Liver (tissue), 9 donors: Measurements from ENCODE around the gene PFN4. TPM values are rescaled to one million over a fixed set of nuclear protein-coding genes. Genes with fewer than 3 reads are reported as not detected.

Experiments used
- DNase-seq: peaks from one replicate; pipeline ENCODE4 v3.0.0-alpha.2; 2017; ENCODE audit warnings: low spot score
- H3K27ac ChIP-seq, 2 donors: one replicate each; pipeline ENCODE4 v1.7.0; 2013; ENCODE audit warnings: inconsistent platforms in 2 of 2, low read length in 2 of 2, control low read depth in 1 of 2, low read depth in 1 of 2, mild to moderate bottlenecking in 1 of 2
- H3K27me3 ChIP-seq, 4 donors: one replicate each; pipeline versions ENCODE4 v1.6.1 to v1.7.0; 2013; ENCODE audit warnings: low read length in 3 of 4, inconsistent platforms in 1 of 4, mild to moderate bottlenecking in 1 of 4, moderate library complexity in 1 of 4; ENCODE audit not compliant: control insufficient read depth in 4 of 4, insufficient read depth in 4 of 4
- H3K36me3 ChIP-seq, 4 donors: one replicate each; pipeline versions ENCODE4 v1.6.1 to v1.7.0; 2013; ENCODE audit warnings: low read length in 3 of 4, mild to moderate bottlenecking in 3 of 4, low read depth in 1 of 4, moderate library complexity in 1 of 4; ENCODE audit not compliant: control insufficient read depth in 4 of 4, insufficient read depth in 3 of 4
- H3K4me1 ChIP-seq, 4 donors: one replicate each; pipeline versions ENCODE4 v1.6.1 to v1.7.0; 2013; ENCODE audit warnings: low read length in 3 of 4, mild to moderate bottlenecking in 3 of 4, moderate library complexity in 1 of 4; ENCODE audit not compliant: control insufficient read depth in 4 of 4, insufficient read depth in 4 of 4
- H3K4me3 ChIP-seq, 3 donors: one replicate each; pipeline versions ENCODE4 v1.6.1 to v1.7.0; 2013; ENCODE audit warnings: low read length in 3 of 3, control low read depth in 1 of 3, low read depth in 1 of 3, mild to moderate bottlenecking in 1 of 3
- H3K9ac ChIP-seq, 2 donors: one replicate each; pipeline ENCODE4 v1.7.0; 2013; ENCODE audit warnings: low read length in 2 of 2, mild to moderate bottlenecking in 2 of 2, moderate library complexity in 2 of 2, control low read depth in 1 of 2, low read depth in 1 of 2
- H3K9me3 ChIP-seq, 4 donors: one replicate each; pipeline versions ENCODE4 v1.6.1 to v1.7.0; 2013; ENCODE audit warnings: low read length in 3 of 4; ENCODE audit not compliant: control insufficient read depth in 4 of 4
- EGR1 ChIP-seq, 2 donors: IDR thresholded peaks; 2 replicates each; pipeline ENCODE4 v1.6.1; 2016 to 2018; ENCODE audit warnings: antibody characterized with exemption in 2 of 2, low read depth in 2 of 2
- FOXA1 ChIP-seq: IDR thresholded peaks from 2 replicates; pipeline ENCODE4 v1.6.1; 2016; ENCODE audit warnings: antibody characterized with exemption
- FOXA2 ChIP-seq: IDR thresholded peaks from 2 replicates; pipeline ENCODE4 v1.6.1; 2016; ENCODE audit warnings: antibody characterized with exemption
- GABPA ChIP-seq, 2 donors: IDR thresholded peaks in 1 of 2; conservative IDR thresholded peaks in 1 of 2; 2 replicates each; pipeline ENCODE4 v1.6.1; 2016; ENCODE audit warnings: antibody characterized with exemption in 2 of 2, mild to moderate bottlenecking in 1 of 2, moderate library complexity in 1 of 2
- HNF4A ChIP-seq, 2 donors: conservative IDR thresholded peaks; 2 replicates each; pipeline ENCODE4 v1.6.1; 2016; ENCODE audit warnings: antibody characterized with exemption in 2 of 2, mild to moderate bottlenecking in 2 of 2
- HNF4G ChIP-seq: IDR thresholded peaks from 2 replicates; pipeline ENCODE4 v1.6.1; 2016; ENCODE audit warnings: antibody characterized with exemption
- JUND ChIP-seq, 2 donors: IDR thresholded peaks; 2 replicates each; pipeline ENCODE4 v1.6.1; 2016; ENCODE audit warnings: antibody characterized with exemption in 2 of 2
- NR2F2 ChIP-seq: IDR thresholded peaks from 2 replicates; pipeline ENCODE4 v1.6.1; 2016; ENCODE audit warnings: antibody characterized with exemption
- RAD21 ChIP-seq, 2 donors: IDR thresholded peaks; 2 replicates each; pipeline ENCODE4 v1.6.1; 2016; ENCODE audit warnings: antibody characterized with exemption in 2 of 2, mild to moderate bottlenecking in 2 of 2
- RXRA ChIP-seq, 2 donors: IDR thresholded peaks; 2 replicates each; pipeline ENCODE4 v1.6.1; 2017 to 2018; ENCODE audit warnings: antibody characterized with exemption in 2 of 2, mild to moderate bottlenecking in 1 of 2
- SP1 ChIP-seq: IDR thresholded peaks from 2 replicates; pipeline ENCODE4 v1.6.1; 2018; ENCODE audit warnings: antibody characterized with exemption, mild to moderate bottlenecking
- TAF1 ChIP-seq: conservative IDR thresholded peaks from 2 replicates; pipeline ENCODE4 v1.6.1; 2016; ENCODE audit warnings: antibody characterized with exemption, mild to moderate bottlenecking
- YY1 ChIP-seq: IDR thresholded peaks from 2 replicates; pipeline ENCODE4 v1.6.1; 2016; ENCODE audit warnings: antibody characterized with exemption, mild to moderate bottlenecking
- WGBS: extraction: QIAGEN DNeasy Blood & Tissue Kit; methylation state at CpG from one replicate; pipeline ENCODE4 v1.1.7; 2013; 5-methylcytosine and 5-hydroxymethylcytosine counted together
- polyA plus RNA-seq, 2 donors: library from polyadenylated mRNA; stranded (reverse) in 1 of 2; unstranded in 1 of 2; fragments of 200-250 nt in 1 of 2; fragments of >200 nt in 1 of 2; fragmentation: Nextera tagmentation in 1 of 2; extraction: Ambion mirVana in 1 of 2; gene quantifications; one replicate each; pipeline versions ENCODE4 v1.2.1 to v1.2.3, GENCODE V29; 2013 to 2015
- total RNA-seq, 2 donors: library from RNA; depleted of rRNA; stranded (reverse); fragments of >200 nt; gene quantifications; one replicate each; pipeline ENCODE4 v1.2.3, GENCODE V29; 2014
- TF ChIP-seq, protein P1 (sequence below): IDR thresholded peaks from 2 replicates; pipeline ENCODE4 v1.6.1; 2016; ENCODE audit warnings: antibody characterized with exemption
- TF ChIP-seq, protein P2 (sequence below): IDR thresholded peaks from 2 replicates; pipeline ENCODE4 v1.6.1; 2016; ENCODE audit warnings: antibody characterized with exemption
- TF ChIP-seq, protein P3 (sequence below): IDR thresholded peaks from 2 replicates; pipeline ENCODE4 v1.6.1; 2016; ENCODE audit warnings: antibody characterized with exemption
- TF ChIP-seq, protein P4 (sequence below): IDR thresholded peaks from 2 replicates; pipeline ENCODE4 v1.6.1; 2016; ENCODE audit warnings: antibody characterized with exemption, mild to moderate bottlenecking
- TF ChIP-seq, protein P5 (sequence below): fragments of 150-350 bp; IDR thresholded peaks from 2 replicates; pipeline ENCODE4 v1.5.1; 2017; ENCODE audit warnings: improper control_type of control experiment, low read depth, low read length; ENCODE audit not compliant: missing input control
- donor health status: healthy.
- donor health status: healthy.
- donor health status: healthy.
- donor health status: healthy.
- donor health status: healthy.

Gene PFN4
- total and polyA plus RNA-seq, 4 donors, result 0.12 to 0.51 (median 0.40) TPM; not detected in 1

DNA sequence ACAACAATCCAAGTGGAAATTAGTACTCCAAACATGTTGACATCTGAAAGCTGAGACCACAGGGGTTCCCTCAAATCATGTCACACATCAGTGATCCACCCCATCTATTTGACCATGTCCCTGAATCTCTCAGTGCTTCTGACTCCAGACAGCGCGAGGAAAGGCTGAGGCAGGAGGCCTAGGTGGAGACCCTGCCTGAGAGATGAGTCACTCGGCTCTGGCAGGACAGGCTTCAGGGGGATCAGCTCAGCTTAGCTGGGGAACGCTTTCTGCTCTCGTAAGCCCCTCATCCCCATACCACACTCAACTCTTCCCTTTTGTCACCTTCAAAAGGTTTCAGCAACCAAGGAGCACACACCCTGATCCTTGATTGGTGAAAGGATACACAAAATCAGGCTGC lies 45.9 kb upstream of the PFN4 start:
- Histone ChIP-seq H3K9me3 (no peaks in the 10 kb centered on the region), H3K27ac (no peak overlapping the region), H3K4me1 (no peaks in the 10 kb centered on the region), H3K36me3 (no peaks in the 10 kb centered on the region), H3K27me3 (no peaks in the 10 kb centered on the region), H3K4me3 (no peak overlapping the region), H3K9ac (no peak overlapping the region)
- 95% methylated on average over 5 of the region's 5 CpGs for WGBS
- DNase-seq, result no peak
- no peak for TF ChIP-seq GABPA (IDR thresholded peaks at IDR 0.05 in 1 of 2, conservative IDR thresholded peaks at IDR 0.05 in 1 of 2)
- TF ChIP-seq, protein P1, sequence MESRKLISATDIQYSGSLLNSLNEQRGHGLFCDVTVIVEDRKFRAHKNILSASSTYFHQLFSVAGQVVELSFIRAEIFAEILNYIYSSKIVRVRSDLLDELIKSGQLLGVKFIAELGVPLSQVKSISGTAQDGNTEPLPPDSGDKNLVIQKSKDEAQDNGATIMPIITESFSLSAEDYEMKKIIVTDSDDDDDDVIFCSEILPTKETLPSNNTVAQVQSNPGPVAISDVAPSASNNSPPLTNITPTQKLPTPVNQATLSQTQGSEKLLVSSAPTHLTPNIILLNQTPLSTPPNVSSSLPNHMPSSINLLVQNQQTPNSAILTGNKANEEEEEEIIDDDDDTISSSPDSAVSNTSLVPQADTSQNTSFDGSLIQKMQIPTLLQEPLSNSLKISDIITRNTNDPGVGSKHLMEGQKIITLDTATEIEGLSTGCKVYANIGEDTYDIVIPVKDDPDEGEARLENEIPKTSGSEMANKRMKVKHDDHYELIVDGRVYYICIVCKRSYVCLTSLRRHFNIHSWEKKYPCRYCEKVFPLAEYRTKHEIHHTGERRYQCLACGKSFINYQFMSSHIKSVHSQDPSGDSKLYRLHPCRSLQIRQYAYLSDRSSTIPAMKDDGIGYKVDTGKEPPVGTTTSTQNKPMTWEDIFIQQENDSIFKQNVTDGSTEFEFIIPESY, result no peak
- no peak for TF ChIP-seq JUND (IDR thresholded peaks at IDR 0.05)
- TF ChIP-seq FOXA2, result no peak
- no peak for TF ChIP-seq YY1
- TF ChIP-seq FOXA1, result no peak
- no peak for TF ChIP-seq RXRA (IDR thresholded peaks at IDR 0.05)
- TF ChIP-seq, protein P2, sequence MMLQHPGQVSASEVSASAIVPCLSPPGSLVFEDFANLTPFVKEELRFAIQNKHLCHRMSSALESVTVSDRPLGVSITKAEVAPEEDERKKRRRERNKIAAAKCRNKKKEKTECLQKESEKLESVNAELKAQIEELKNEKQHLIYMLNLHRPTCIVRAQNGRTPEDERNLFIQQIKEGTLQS, result no peak
- no peak for TF ChIP-seq EGR1 (IDR thresholded peaks at IDR 0.05; ENCODE audit: low read depth in 2 of 2)
- TF ChIP-seq, protein P3, sequence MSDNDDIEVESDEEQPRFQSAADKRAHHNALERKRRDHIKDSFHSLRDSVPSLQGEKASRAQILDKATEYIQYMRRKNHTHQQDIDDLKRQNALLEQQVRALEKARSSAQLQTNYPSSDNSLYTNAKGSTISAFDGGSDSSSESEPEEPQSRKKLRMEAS, result no peak
- TF ChIP-seq, protein P4, sequence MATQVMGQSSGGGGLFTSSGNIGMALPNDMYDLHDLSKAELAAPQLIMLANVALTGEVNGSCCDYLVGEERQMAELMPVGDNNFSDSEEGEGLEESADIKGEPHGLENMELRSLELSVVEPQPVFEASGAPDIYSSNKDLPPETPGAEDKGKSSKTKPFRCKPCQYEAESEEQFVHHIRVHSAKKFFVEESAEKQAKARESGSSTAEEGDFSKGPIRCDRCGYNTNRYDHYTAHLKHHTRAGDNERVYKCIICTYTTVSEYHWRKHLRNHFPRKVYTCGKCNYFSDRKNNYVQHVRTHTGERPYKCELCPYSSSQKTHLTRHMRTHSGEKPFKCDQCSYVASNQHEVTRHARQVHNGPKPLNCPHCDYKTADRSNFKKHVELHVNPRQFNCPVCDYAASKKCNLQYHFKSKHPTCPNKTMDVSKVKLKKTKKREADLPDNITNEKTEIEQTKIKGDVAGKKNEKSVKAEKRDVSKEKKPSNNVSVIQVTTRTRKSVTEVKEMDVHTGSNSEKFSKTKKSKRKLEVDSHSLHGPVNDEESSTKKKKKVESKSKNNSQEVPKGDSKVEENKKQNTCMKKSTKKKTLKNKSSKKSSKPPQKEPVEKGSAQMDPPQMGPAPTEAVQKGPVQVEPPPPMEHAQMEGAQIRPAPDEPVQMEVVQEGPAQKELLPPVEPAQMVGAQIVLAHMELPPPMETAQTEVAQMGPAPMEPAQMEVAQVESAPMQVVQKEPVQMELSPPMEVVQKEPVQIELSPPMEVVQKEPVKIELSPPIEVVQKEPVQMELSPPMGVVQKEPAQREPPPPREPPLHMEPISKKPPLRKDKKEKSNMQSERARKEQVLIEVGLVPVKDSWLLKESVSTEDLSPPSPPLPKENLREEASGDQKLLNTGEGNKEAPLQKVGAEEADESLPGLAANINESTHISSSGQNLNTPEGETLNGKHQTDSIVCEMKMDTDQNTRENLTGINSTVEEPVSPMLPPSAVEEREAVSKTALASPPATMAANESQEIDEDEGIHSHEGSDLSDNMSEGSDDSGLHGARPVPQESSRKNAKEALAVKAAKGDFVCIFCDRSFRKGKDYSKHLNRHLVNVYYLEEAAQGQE, result no peak
- TF ChIP-seq, protein P5, sequence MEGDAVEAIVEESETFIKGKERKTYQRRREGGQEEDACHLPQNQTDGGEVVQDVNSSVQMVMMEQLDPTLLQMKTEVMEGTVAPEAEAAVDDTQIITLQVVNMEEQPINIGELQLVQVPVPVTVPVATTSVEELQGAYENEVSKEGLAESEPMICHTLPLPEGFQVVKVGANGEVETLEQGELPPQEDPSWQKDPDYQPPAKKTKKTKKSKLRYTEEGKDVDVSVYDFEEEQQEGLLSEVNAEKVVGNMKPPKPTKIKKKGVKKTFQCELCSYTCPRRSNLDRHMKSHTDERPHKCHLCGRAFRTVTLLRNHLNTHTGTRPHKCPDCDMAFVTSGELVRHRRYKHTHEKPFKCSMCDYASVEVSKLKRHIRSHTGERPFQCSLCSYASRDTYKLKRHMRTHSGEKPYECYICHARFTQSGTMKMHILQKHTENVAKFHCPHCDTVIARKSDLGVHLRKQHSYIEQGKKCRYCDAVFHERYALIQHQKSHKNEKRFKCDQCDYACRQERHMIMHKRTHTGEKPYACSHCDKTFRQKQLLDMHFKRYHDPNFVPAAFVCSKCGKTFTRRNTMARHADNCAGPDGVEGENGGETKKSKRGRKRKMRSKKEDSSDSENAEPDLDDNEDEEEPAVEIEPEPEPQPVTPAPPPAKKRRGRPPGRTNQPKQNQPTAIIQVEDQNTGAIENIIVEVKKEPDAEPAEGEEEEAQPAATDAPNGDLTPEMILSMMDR, result no peak
- no peak for TF ChIP-seq HNF4G
- TF ChIP-seq TAF1, result no peak
- no peak for TF ChIP-seq RAD21 (IDR thresholded peaks at IDR 0.05)
- no peak for TF ChIP-seq SP1
- TF ChIP-seq HNF4A (conservative IDR thresholded peaks at IDR 0.05), result no peak
- TF ChIP-seq NR2F2, result no peak
